Kidney epithelial cell (primary cell): ENCODE measurements around the gene AUNIP. TPM values are rescaled to one million over a fixed set of nuclear protein-coding genes. Genes with fewer than 3 reads are reported as not detected.

Experiments
- DNase-seq: peaks from one replicate; pipeline ENCODE4 v3.0.0-alpha.2; 2010; ENCODE audit warnings: low read depth
- H3K27me3 ChIP-seq: 2 replicates; pipeline ENCODE4 v1.6.0; 2011; ENCODE audit warnings: low read length; ENCODE audit not compliant: control insufficient read depth, insufficient read depth
- H3K36me3 ChIP-seq: 2 replicates; pipeline ENCODE4 v1.5.1; 2011; ENCODE audit warnings: low read length; ENCODE audit not compliant: control insufficient read depth, insufficient read depth
- H3K4me3 ChIP-seq: 2 replicates; pipeline ENCODE4 v1.5.1; 2011; ENCODE audit warnings: low read depth, mild to moderate bottlenecking, control low read depth, low read length
- CTCF ChIP-seq: IDR thresholded peaks from 2 replicates; pipeline ENCODE4 v1.5.1; 2011; ENCODE audit warnings: mild to moderate bottlenecking, moderate library complexity, low read length, control low read depth, inconsistent platforms; ENCODE audit not compliant: insufficient read depth, poor library complexity, severe bottlenecking
- total RNA-seq: library from RNA; depleted of rRNA; stranded (reverse); fragments of >200 nt; gene quantifications from 2 replicates; pipeline ENCODE4 v1.2.3, GENCODE V29; 2015

Gene AUNIP
- total RNA-seq, 1 donor from 2014 or later = 1.7 TPM

- no peak for TF ChIP-seq CTCF
- DNase-seq = no peak
These were observed 17.4 kb upstream of the AUNIP start for GRCh38 chr1:25876693-25877077.

GRCh38 chr1:25875856-25876692, 16.8 kb upstream of the AUNIP start:
- H3K36me3 ChIP-seq = no peaks in the 10 kb centered on the region
- DNase-seq = no peak
- H3K27me3 ChIP-seq = no peaks in the 10 kb centered on the region
- no peak for TF ChIP-seq CTCF
- H3K4me3 ChIP-seq = peak overlapping the region; percentile 43

More at GRCh38 chr1:25876693-25877077, 17.4 kb upstream of the AUNIP start:
- H3K4me3 ChIP-seq = no peak overlapping the region
- H3K36me3 ChIP-seq = no peaks in the 10 kb centered on the region
- no peaks in the 10 kb centered on the region for H3K27me3 ChIP-seq

GRCh38 chr1:25875154-25875855, 16.0 kb upstream of the AUNIP start, which contains the start of gene PAQR7:
TSS of gene PAQR7 (minus strand) at chr1:25875708. CDS start at chr1:25863839, 11,869 bp downstream.
- TF ChIP-seq CTCF = no peak
- no peaks in the 10 kb centered on the region for H3K36me3 ChIP-seq
- H3K4me3 ChIP-seq = peak within 1 kb of the TSS; percentile 43
- DNase-seq = no peak
- H3K27me3 ChIP-seq = no peaks in the 10 kb centered on the region

GRCh38 chr1:25874635-25875153, 15.4 kb upstream of the AUNIP start:
- DNase-seq = no peak
- Histone ChIP-seq H3K36me3 (no peaks in the 10 kb centered on the region), H3K4me3 (peak overlapping the region; percentile 43), H3K27me3 (no peaks in the 10 kb centered on the region)
- no peak for TF ChIP-seq CTCF

- no peaks in the 10 kb centered on the region for H3K36me3 ChIP-seq
- H3K4me3 ChIP-seq = peak overlapping the region; percentile 43
- no peak for DNase-seq
- no peaks in the 10 kb centered on the region for H3K27me3 ChIP-seq
- no peak for TF ChIP-seq CTCF
These were observed 15.0 kb upstream of the AUNIP start for GRCh38 chr1:25874209-25874608.
